GM12872 (cell line): ENCODE results near the gene AXDND1.

Experiments used
- TF ChIP-seq, protein P1 (sequence below): IDR thresholded peaks from 3 replicates; pipeline ENCODE4 v1.5.1; 2011; ENCODE audit warnings: low read depth, mild to moderate bottlenecking, low read length, moderate library complexity; ENCODE audit not compliant: insufficient read depth

AXDND1 gene

GRCh38 chr1:179437171-179437570 lies 71.4 kb downstream of the AXDND1 start:
- TF ChIP-seq, protein P1, sequence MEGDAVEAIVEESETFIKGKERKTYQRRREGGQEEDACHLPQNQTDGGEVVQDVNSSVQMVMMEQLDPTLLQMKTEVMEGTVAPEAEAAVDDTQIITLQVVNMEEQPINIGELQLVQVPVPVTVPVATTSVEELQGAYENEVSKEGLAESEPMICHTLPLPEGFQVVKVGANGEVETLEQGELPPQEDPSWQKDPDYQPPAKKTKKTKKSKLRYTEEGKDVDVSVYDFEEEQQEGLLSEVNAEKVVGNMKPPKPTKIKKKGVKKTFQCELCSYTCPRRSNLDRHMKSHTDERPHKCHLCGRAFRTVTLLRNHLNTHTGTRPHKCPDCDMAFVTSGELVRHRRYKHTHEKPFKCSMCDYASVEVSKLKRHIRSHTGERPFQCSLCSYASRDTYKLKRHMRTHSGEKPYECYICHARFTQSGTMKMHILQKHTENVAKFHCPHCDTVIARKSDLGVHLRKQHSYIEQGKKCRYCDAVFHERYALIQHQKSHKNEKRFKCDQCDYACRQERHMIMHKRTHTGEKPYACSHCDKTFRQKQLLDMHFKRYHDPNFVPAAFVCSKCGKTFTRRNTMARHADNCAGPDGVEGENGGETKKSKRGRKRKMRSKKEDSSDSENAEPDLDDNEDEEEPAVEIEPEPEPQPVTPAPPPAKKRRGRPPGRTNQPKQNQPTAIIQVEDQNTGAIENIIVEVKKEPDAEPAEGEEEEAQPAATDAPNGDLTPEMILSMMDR, result no peak

DNA sequence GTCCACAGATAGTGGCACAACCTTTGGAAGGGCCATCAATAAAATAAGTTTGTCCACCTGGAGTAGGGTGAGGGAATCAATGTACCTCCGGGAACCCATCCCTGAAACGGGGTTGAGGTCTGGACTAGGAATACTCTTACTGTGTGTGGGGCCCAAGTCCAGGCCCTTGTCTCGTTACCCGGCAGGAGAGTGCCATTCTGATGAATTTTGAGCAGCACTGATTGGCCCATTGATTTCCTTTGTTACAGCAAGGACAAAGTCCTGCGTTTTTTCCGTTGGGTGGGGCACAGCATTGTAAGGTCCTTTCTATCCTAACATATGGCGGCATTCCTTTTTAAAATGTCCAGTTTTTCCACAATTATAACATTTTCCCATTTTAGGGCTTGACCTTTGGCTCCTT lies 75.2 kb downstream of the AXDND1 start:
- TF ChIP-seq, protein P1, result no peak

GRCh38 chr1:179441501-179441900 lies 75.7 kb downstream of the AXDND1 start:
- TF ChIP-seq, protein P1, result no peak

DNA sequence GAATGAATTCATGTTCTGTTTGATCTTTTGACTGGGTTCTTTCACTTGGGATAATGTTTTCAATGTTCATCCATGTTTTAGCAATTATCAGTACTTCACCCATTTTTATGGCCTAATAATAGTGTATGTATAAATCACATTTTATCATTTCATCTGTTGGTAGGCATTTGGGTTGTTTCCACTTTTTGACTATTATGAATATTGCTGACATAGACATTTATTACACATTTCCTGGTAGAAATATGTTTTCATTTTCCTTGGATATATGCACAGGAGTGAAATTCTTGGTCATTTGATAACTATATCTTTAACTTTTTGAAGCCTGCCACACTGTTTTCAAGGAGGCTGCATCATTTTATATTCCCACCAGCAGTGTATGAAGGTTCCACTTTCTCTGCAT lies 79.8 kb downstream of the AXDND1 start:
- TF ChIP-seq, protein P1, result no peak

DNA sequence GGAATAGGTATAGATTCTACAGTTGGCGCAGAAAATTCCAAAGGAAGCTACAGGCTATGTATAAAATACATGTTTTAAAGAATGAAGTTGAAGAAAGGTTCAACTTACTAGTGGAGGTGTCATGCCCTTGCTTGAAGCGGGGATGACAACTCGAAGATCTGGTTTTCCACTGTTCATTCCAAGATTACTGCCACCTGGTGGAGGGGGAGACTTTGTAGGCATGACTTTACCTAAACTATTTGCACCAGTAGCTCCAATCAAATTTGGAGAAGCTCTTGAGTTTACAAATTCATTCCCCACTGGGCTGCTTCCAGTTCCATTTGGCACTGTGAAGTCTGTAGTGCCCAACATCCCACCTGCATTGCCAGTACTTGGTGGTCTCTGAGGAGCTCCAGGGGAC lies 81.7 kb downstream of the AXDND1 start:
- TF ChIP-seq, protein P1, result peak; percentile 39

DNA sequence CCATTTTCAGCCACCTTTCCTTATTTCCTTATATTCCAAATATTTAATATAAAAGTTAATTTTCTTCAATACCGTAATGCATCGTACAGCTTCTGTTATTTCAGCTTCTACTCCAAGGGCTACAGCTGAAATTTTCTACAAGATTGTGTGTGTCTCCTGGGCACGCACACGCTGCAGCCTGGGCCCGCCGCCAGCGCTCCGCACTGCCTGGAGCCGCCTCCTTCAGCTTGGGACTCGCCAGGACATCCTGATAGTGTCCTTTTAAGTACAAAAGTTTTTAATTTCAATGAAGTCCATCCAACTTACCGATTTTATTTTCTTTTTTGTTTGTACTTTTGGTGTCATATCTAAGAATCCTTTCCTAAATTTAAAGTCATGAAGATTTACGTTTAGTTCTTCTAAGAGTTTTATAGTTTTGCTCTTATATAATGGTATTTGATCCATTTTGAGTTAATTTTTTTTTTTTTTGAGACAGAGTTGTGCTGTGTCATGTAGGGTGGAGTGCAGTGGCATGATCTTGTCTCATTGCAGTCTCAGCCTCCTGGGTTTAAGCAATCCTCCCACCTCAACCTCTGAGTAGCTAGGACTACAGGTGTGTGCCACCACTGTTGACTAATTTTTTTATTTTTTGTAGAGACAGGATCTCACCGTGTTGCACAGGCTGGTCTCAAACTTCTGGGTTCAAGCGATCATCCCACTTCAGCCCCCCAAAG lies 82.8 kb downstream of the AXDND1 start:
- TF ChIP-seq, protein P1, result no peak

GRCh38 chr1:179474713-179475112 lies 108.9 kb downstream of the AXDND1 start:
- TF ChIP-seq, protein P1, result no peak
